ENCODE data around the gene FXYD6.
"Not testable (repeated sequence)": the region's sequence is repeated elsewhere in the genome, so short reads cannot be mapped to it uniquely, and the experiment has no call there.

Gene FXYD6

DNA sequence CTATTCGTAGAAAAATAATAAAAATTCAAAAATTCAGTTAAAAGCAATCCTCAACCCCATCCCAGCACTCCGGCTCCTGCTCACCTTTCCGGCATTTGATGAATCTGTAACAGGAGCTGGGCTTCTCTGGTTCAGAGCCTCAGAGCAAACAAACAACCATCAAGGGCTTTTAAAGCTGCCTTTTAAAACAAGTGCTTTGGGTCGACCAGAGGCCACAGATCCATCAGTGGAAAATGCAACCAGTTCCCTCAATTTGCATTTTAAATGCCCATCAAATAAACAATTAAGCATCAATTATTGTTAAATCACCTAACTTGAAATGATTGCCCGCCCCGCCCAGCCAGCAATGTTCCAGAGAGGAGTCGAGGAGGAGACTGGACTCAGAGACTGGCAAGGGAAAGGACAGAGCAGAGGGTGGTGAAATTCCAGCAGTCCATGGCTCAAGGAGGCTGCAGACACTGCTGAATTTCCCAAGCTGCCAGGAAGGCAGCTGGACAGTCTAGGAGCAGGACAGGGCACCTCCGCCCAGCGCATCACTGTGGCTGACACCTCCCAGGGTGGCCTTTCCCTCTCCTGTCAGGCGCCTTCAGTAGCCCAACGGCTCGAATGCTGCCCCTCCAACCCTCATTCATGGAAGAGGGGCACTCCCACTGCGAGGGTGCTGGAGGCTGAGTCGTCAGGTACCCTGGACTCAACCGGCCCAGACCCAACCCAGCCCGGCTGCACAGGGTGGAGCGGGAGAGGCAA is 7.5 kb downstream of the FXYD6 start:
- no peak for DNase-seq

DNA sequence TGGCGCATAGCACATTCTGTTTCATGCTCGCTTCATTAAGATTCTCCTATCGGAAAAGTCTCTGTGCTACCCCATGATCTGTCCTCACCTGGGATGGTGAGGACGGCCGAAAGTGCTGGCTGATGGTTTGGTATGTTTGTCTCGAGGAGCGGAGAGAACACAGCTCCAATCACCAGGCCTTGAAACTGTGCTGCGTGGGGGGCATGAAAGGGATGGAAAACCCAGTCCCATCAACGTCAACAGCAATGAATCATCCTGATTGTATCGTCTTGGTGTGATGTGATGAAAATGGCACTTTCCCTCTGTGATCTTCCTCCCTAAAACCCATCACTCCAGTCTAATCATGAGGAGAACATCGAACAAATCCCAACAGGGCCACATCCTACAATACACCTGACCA is 8.4 kb downstream of the FXYD6 start:
- no peak for DNase-seq

DNA sequence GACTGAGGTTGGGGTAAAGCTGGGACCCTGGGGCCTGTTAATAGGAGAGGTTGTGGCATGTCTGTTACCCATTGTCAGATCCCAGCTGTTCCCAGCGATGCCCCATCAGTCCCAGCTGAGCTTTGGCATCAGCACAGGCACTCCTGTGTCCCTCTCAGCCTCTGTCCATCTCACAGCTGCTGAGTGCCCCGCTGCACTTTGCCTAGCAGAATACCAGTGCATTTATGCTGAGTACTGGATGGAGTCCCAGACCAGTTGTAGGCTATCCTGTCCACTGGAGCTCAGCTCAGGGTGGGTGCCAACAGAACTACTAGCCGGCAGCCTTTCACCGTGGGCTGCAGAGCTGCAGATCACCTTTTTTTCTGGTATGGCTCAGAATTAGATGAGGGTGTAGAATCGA is 9.9 kb downstream of the FXYD6 start:
- DNase-seq = no peak

DNA sequence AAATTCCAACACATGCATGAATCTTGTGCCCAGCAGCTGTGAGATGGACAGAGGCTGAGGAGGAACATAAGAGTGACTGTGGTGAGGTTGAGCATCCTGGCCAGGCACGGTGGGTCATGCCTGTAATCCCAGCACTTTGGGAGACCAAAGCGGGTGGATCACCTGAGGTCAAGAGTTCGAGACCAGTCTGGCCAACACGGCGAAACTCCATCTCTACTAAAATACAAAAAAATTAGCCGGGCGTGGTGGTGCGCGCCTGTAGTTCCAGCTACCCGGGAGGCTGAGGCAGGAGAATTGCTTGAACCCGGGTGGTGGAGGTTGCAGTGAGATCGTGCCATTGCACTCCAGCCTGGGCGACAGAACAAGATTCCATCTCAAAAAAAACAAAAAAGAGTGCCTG is 10.9 kb downstream of the FXYD6 start:
- DNase-seq = not testable (repeated sequence)

DNA sequence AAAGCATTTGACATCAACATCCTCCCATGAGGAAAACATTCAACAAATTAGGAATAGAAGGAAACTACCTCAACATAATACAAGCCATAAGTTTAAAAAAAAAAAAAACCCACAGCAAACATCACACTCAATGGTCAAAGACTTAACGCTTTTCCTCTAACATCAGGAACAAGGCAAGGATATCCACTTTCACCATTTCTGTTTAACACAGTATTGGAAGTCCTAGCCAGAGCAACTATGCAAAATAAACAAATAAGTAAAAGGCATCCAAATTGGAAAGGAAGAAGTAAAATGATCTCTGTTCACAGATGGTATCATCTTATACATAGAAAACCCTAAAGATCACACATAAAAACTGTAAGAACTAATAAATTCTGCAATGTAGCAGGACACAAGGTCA is 13.1 kb downstream of the FXYD6 start:
- DNase-seq = no peak

DNA sequence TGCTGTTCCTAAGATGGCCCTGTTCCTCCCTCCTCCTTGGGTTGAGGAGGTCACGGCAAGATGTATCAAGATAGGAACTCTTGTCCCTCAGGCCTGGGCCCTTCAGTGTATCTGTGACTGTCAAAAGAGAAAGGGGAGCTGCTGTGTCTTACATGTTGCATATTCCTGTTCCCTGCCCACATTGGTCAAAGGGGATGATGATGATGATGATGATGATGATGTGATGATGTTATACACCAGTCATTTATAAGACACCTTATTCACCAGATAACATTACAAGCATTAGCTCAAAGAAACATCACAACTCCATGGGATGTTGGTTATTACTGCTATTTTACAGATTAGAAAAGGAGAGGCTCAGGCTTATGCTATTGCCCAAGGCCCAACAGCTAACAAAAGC is 13.7 kb downstream of the FXYD6 start:
- DNase-seq = no peak

DNA sequence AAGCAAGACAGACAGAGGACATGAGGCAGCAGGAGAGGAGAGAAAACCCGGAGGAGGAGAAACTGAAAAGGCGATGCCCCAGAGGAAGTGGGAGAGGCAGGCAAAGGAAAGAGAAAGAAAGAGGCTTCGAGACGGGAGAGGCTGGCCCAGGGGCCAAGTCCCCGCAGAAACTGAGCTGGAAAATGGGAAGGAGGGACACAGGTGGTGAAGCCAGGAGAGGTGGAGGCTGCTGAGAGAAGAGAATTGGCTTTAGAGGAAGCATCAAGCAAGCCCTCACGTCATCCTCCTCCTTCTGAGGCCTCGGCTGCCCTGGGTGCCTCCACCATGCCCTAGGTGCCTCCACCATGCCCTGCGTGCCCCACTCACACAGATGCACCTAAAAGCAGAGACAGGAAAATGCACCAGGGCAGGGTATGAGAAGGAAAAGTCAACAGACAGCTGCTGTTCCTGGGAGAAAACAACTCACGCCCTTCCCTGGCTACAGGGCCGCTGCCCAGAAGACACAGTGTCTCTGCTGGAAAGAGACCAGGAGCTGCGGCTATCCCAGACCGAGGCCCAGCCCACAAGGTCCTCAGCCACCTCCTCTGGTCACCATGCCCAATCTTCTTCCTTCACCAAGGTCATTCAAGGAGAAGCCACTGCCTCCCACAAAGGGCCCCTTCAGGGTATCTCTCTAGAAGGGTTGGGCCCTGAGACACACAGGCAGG is 14.3 kb downstream of the FXYD6 start:
- no peak for DNase-seq

DNA sequence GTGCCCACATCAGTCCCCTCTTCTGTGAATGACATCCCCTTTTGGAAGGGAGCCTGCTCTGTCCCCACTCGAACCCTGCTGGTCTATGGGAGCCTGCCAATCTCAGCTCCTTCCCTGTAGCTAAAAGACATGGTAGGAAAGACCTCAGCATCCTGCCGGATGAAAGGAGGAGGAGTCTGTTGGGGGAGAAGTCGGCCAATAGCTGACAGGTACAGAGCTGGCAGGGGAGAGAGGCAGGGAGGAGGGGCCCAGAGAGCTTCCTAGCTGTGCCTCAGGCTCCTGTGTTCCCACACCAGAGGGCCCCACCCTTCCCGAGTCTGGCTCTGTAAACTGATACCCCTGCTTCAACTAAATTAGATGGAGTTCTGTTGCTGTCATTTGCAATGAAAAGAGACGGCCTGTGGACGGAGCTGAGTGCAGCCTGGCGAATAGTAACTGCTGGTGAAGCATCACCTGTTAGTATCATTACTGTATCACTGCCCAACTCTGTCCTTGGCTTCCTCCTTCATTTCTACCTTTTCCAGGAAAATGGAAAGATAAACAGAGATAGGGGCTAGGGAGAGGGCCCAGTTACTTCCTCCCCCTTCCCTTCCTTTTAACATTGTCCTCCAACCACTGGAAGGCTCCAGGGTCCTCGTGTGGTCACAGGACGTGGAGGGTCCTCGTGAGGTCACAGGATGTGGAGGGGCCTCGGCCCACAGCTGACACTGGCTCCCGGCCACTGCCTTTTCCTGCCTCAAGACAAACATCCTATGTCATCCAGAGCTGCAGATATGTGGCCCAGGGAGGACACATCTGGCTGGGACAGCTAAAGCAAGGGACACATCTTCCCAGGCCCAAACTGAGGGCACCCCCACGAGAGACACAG is 15.1 kb downstream of the FXYD6 start:
- DNase-seq = no peak

DNA sequence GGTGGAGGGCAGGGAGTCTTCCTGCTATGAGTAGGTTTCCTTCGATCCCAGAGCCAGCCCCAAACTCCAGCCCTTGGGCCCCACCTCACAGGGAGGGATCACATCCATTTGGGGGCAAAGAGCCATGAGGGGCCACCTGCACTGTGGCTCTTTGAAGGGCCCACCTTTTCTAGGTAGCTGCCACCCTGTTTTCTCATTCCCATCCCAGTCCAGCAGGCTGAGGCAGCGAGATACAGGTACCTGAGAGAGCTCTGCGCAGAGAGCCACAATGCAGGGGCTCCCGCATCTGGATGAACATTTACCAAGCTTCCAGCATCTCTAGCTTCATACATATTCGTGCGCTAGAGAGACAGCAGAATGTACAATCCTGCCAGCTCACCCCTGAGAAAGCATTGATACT is 16.3 kb downstream of the FXYD6 start:
- no peak for DNase-seq

DNA sequence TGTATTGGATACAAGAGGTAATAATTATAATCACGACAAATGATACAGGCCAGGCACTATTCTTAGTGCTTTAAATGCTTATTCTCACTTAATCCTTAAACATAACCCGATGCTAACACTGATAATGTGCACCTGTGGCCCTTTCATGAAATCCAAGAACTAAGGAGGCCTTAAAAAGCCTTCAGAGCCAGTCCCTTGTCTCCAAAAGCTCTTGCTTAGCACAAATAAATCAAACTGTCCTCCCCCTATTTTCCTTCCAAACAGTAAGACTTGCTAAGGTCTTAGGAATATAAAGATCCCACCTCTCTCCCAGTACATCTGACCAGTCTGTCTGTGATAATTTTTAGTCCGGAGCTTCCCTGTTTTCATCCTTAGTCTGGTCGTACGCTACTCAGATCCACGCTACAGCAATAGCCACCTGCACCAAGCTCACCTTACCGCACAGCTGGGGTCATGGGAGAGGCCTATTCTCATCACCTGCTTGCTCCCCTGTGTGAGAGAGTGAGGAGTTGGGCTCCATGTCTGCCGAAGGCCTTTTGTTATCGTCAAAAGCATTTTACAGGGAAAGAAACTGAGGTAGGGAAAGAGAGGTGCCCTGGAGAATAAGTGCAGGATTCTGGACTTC is 16.9 kb downstream of the FXYD6 start:
- DNase-seq = no peak

DNA sequence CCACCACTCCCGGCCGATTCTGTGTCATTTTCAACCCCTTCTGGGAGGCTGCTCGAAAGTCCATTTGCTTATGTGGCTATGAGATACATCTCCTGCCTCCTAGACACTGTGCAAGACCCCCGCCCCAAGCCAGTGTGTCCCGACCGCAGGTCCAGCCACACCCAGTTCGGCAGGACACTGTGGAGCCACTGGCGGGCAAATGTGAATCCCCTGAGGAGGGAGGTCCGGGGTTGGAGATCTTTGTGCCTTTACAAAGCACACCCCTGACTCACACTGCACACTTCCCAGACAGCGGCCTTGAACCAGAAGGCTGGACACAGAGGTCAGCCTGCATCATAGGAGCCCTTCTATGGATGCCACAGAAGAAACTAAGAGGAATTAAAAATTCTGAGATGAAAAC is 17.4 kb downstream of the FXYD6 start:
- no peak for DNase-seq

DNA sequence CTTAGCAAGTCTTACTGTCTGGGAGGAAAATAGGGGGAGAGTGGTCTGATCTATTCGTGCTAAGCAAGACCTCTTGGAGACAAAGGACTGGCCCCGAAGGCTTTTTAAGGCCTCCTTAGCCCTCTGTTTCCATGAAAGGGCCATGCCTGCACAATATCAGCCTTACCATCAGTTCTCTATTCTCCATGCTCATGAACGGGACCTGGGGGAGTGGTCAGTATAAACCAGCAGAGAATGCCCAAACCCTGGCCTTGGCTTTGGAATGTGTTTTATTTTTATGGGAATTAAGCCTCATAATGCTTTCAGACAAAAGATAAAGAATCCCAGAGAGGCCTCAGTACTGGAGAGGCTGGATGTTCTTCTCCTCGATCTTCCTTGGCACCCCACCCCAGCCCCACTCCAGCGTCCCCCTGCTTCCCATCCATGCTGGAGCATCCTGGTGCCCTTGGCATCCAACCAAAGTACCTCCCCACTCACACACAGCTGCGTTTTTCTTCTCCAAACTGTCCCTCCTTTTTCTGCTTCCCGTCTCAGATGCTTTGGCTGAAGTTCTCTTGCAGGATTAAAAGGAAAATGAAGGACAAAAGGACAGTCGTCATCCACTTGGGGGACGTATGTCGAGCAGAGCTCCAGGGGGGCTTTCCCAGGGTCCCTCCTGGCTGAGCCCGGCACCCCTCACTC is 18.6 kb downstream of the FXYD6 start:
- no peak for DNase-seq

DNA sequence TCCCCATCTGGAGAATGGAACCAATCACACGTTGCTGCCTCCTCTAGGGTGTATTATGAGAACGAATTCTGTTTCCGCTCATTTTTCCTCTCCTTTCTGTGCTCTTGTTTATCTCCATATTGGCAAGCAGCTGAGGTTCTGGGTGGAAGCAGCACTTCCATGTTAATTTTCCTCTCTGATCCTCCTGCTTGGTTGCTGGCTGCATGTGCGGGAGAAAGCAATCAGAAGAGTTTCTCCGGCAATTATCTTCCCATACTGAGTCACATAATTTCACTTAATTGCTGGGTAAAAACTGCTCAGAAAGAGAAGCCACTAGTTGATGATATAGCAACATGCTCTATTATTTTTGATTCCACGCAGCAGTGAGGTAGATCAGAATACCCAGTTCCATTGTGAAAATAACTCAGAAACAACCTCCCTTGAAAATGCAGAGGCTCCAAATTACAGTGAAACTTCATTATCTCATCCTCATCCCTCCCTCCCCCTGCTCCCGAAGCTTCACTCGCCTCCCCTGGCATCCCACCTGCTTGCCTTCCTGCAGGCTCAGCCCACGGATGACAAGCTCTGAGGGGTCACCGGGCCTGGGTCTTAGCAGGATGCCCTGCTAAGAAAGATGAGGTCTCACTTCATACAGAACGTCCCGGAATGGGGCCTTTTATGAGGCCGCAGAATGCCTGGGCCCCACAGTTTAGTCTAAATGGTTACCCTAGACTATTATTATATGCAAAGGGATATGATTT is 20.4 kb downstream of the FXYD6 start:
- DNase-seq = no peak

DNA sequence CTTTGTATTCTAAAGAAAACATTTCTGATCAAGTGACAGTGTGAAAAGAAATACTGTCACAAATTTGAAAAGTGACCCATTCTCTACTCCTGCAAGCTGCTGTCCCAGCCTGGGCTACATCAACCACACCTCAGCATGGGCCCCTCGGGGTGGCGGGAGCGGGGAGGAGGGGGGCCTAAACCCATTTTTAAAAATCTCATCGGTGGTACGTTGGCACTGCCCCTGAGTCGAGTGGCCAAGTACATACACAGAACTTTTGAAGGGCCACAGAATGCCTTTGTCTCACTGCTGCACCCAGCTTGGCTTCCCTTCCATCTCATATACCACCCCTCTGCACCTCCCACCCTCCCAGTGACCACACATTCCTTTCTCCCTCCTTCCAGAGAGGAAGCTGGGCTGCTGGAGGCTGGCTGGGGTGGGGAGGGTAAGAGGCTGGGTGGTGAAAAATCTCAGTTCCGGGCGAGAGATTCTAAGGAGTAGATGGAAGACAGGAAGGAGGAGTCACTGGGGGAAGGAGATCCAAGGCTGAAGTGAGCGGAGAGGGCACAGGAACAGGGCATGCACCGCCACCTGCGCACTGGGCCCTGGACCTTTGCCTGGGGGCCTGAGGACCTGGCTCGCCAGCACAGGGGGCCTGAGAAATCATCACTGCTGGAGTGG is 21.1 kb downstream of the FXYD6 start:
- DNase-seq = no peak

DNA sequence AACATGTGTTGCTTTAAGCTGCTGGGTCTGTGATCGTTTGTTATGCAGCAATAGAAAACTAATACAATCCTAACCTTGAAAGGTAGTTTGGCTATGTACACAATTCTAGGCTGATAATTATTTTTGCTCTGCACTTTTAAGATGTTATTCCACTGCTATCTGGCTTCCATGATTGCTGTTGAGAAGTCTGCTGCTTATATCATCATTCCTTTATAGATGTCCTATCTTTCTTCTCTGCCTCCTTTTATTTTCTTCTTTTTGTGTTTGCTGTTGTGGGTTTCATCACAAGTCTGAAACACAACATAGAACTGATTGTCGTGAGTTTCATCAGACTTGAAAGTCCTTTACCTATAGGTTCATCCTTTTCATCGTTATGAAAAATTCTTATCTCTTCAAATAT is 24.1 kb downstream of the FXYD6 start:
- DNase-seq = no peak

DNA sequence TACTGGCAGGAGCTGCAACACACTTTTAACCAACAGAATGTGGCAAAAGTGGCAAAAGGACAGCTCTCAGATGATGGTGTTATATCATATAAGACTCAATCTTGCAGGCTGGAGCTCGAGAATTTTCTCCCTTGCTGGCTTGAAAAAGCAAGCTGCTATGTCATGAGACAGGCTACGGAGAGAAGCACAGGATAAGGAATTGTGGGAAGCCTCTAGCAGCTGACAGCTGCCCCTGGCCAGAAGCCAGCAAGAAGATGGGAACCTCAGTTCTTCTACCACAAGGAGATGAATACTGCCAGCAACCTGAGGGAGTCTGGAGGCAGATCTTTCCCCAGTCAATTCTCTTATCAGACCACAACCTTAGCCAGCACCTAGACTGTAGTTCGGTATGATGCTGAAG is 24.6 kb downstream of the FXYD6 start:
- no peak for DNase-seq

DNA sequence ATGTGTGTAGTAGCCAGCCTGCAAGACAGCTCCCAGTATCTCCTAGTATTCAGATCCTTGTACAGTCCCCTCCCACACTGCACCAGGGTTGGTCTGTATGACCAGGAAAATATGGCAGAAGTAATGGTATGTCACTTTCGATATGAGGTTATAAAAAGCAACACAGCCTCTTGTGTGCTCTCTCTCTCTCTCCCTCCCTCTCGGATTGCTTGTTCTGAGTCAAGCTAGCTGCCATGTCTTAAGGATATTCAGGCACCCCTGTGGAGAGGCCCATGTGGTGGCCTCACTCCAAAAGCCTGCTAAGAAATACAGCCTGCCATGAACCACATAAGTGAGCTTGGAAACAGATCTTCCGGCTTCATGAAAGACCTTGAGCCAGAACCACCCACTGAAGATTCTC is 25.4 kb downstream of the FXYD6 start:
- no peak for DNase-seq

DNA sequence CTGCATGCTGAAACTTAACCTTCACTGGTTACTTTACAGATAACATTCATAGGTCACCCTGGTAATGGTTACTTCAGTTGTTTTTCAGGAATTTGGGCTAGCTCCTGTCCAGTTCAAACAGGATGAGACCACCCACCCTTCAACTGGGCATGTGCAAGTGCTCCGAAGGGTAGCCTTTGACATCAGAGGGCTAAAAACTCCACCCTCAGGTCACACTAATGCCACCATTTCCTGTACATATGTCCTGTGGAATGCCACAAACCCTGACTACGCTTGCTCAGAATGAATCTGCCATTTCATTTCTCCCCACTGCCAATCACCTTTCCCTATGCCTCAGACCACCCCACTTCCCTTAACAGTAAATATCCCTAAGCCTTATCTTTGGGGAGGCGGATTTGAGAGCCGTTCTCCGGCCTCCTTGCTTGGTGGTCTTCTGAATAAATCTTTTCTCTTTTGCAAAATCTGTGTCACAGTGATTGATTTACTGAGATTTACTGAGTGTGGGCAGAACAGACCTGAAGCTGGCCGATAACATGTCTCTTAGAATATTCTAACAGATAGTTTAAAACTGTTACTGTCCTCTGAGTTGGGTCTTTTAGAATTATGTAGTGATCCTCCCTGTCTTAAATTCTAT is 26.6 kb downstream of the FXYD6 start:
- no peak for DNase-seq

DNA sequence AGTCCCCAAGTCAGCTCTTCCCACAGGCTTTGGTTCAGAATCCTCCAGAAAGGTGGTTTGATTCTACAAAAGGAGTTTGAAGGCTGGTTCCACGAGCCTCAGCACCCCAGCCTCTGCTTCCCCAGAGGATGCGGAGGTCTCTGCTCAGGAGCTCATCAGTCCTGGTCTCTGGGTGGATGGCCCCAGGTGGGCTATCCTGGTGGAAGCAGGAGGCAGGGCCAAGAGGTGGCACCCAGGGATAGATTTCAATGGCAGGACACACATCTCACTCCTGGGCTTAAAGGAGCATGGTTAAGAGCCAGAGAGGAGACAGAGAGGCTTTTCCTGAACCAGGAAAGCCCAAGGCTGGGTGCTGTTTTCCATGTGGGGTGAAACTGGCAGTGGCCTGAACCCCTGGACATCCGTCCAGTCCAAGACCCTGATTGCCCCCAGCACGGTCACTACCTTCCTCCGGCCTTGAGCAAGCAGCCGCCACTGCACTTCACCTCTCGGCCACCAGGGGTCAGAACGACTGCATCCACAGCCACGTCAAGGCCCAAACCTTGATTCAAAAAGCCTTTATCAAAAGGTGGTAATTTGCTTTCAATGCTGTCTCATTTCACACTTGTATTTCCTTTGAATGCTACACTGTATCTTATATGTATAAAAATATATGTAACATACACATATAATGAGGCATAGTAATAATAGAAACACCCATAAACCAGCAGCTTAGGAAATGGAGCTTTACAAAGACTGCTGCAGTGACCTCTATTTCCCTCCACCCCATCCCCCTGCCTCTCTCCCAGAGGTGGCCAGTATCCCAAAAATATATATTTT is 32.6 kb downstream of the FXYD6 start:
- peak; percentile 55 to 83 (median 68) for DNase-seq
